GM18909 (cell line): ENCODE measurements around the gene FIP1L1.
"Not testable (repeated sequence)": the region's sequence is repeated elsewhere in the genome, so short reads cannot be mapped to it uniquely, and the experiment has no call there.

Experiments
- ATAC-seq: cut with Tn5 transposase; IDR thresholded peaks from one replicate; pipeline ENCODE4 v1.9.1; 2021; ENCODE audit warnings: mild to moderate bottlenecking; ENCODE audit not compliant: unreplicated experiment, poor library complexity

The FIP1L1 gene

DNA sequence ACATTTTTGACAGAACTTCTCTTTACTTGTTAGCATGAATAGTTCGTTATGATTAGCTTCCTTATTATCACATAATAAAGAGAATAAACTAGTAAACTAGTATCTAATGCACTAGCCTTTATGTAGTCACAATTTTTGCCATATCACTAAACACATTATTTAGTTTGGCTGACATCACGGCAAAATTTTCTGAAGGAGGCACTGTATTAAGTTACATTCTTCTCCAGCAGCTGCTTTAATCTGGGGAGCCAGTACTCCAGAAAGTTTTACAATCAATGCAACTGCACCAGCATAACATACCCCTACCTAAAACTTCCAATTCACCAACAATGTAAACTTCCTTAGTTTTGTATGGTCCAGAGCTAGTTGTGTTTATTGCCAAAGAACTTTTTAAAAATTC lies 87.8 kb downstream of the FIP1L1 start:
- ATAC-seq = no peak

DNA sequence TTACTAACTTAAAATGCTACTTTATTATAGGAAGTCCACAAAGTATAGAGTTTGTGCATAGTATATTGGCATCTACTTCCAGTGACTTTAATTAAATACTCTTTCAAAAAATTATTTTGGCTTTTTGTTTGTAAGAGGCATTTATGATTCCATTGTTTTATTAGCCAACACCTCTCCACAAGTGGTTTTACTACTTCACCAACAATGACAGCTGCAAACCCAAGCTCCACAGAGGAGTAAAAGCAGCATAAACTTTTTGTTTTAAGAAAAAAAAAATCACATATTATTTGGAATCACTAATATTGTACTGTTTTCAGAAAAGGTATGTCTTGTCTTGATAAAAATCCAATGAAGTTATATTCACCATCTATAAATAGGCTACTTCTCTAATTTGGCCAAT lies 88.5 kb downstream of the FIP1L1 start:
- ATAC-seq = no peak

DNA sequence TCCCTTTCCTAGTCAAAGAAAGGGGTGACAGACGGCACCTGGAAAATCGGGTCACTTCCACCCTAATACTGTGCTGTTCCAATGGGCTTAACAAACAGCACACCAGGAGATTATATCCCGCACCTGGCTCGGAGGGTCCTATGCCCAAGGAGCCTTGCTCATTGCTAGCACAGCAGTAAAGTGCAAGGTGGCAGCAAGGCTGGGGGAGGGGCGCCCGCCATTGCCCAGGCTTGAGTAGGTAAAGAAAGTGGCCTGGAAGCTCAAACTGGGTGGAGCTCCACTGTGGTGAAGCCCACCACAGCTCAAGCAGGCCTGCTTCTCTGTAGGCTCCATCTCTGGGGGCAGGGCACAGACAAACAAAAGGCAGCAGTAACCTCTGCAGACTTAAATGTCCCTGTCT lies 89.1 kb downstream of the FIP1L1 start:
- ATAC-seq = not testable (repeated sequence)

DNA sequence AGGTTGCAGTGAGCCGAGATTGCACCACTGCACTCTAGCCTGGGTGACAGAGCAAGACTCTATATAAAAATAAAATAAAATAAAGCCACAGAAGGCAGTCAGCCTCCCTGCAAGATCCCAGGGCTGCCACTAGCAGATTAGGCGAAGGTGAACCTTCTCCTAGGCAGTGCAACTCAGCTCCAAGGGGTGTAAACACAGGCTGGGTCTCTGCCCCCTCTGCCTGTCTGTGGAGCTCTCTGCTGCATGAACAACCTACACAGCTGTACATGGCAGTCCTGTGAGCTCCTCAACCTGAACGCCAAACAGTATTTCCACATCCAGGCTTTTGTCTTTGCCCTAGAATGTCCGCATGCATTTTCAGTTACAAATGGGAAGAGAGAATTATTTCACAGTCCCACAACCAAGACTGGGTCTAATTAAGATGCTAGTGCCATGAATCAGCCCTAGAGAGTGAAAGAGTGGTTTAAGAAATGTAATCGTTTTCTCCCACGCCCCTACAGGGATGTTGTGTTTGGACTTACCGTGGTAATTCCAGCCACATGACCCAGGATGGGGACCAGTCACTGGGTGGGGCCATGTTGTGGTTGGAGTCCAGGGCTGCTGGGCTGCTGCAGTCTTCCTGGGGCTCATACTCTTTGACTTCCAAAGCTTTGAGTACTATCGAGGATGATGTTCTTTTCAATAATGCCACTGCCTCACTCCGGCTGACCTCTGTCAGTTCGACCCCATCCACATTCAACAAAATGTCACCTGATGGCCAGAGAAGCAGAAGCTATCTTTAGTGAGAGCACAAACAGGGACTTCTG lies 99.0 kb downstream of the FIP1L1 start:
- no peak for ATAC-seq

DNA sequence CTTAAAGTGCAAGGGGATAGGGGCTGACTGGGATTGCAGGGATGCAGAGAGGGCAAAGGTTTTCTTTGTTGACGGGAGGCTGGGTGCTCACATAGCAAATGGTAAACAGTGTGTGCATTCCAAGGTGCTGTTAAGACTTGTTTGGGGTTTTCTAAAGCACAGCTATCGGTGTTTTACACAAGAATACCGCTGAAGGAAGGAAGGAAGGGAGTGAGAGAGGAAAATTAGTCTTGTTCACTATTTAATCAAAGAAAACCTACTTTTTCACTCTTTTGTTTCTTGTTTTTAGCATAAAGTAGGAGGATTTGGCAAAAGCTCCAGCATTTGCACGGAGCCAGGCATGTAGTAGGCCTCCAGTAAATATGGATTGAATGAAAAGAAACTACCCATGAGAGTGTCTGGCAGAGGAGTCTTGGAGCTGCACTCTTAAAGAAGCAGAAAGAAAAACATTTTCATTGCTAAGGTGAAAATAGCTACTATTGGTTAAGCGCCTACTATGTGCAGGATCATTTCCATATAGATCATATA lies 99.7 kb downstream of the FIP1L1 start:
- ATAC-seq = no peak

DNA sequence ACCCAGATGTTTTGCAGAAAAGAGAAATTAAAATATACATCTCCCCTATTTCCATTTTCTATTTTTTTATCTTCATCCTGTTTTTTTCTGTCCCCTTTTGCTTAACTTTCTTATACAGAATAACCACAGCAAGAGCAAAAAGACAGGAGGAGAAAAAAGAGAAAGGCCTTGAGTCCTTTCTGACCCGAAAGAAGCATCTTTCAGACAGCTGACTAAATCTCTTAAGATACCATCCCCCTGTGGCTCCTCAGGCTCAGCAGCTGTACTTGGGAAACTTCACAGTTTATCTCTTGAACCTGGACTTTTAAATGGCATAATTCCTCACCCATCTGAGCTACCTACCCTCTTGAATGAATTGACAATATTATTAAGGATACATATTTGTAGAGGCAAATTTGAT lies 100.2 kb downstream of the FIP1L1 start:
- ATAC-seq = no peak

DNA sequence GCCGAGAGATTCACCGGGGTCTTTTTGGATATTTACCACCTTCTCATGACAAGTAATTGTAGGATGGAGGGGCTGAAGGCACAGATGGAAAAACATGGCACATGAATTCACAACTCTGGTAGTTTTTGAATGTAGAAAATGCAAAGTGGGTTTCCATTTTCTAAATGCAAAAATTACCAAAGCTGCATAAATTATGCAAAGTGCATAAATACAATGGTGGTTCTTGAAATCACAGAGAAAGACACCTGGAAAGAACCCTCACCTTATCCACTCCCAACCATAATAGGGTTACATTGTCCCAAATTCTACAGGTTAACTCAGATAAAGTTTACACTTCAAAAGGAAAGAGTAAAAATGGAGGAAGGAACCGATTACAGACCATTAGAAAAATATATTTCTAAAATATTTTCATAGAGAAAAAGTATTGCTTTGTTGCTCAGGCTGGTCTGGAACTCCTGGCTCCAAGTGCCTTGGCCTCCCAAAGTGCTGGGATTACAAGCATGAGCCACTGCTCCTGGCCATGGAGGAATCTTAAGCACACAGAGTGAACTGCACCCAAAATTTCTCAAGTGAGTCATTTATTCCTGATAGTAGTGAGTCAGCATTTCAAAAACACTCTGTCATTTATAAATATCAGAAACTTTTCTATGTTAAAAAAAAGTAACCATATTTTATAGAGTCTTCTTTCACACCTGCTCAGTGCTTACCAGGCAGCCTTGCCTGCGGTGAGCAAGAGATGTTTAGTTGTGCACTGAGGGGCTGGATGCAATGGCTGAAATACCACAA lies 101.4 kb downstream of the FIP1L1 start:
- no peak for ATAC-seq

DNA sequence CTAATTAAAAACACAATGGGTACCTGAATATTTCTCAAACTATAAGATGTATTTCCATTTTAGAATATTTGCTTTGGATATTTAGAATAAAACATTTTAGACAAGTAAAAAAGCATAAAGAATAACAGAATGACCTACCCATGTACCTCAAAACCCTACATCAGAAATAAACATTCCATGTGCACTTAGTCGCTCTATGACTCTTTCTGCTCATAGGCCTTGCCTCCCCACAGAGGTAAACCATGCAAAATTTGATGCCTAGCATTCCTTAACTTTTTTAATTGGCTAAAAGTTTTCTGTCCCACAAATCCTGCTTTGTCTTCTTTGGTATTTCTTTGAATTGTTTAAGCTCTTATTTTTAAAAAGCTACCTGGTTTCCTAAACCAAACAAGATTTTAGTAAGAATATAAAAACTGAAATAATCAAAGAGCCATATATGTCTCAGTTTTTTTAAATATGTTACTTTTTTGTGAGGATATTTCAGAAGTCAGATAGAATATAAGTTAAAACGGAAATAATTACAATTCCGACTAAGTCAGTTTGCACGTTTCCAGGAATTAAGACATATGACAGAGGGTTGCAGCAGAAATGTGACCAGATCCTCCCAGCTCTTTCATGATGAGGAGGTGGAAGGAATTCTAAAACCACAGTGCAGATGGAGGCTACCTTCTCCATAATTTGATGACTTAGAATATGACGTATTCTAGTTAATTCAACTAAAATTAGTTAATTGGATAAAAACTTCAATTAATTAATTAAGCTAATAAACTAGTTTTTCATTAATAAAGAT lies 102.5 kb downstream of the FIP1L1 start:
- no peak for ATAC-seq

DNA sequence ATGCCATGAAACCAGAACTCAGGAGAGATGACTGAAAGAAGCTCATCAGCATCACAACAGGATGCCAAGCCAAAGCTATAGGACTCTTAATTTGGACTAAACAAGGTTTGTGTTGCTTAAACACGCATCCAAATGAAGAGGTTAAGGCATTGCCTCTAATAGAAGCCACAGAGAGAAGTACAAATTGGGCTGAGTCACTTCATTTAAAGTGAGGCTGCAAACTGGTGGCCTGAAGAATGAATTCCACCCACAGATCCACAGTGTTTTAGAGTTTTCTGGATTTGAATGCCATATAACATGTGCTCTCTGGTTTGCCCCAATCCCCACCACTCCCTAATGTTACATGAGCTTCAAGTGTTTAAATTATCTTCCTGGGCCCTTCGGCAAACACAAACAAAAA lies 103.5 kb downstream of the FIP1L1 start:
- no peak for ATAC-seq

DNA sequence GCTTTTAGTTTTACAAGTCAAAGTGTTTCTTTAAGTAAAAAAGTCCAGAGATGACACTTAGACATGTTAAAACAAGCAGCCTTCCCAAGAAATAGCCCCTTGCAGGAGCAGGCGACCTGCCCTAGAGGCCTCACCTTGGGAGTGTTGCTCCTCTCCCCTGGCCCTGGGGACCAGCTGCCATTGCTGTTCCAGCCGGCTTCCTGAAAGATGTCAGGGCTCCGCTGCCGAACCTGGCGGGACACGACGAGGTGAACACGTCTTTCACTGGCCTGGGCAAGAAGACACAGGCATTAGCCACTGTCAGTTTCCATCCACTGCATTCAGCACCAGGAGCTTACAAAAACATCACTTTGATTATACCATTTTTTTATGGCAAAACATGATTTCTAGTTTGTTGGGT lies 104.1 kb downstream of the FIP1L1 start:
- no peak for ATAC-seq

DNA sequence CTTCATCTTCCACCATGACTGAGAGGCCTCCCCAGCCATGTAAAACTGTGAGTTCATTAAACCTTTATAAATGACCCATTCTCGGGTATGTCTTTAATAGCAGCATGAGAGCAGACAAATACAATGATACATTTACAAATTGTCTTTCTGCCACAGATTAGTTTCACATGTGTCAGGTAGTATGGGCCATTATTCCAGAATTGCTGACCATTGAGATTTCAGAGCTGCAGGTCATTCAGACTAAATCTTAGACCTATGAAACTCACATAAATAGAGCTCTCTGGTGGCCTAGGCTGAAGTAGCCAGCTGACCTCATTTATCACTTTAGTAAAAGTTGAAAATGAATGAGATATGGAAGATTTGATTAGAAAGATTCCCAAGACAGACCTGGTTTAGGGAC lies 105.8 kb downstream of the FIP1L1 start:
- ATAC-seq = no peak

DNA sequence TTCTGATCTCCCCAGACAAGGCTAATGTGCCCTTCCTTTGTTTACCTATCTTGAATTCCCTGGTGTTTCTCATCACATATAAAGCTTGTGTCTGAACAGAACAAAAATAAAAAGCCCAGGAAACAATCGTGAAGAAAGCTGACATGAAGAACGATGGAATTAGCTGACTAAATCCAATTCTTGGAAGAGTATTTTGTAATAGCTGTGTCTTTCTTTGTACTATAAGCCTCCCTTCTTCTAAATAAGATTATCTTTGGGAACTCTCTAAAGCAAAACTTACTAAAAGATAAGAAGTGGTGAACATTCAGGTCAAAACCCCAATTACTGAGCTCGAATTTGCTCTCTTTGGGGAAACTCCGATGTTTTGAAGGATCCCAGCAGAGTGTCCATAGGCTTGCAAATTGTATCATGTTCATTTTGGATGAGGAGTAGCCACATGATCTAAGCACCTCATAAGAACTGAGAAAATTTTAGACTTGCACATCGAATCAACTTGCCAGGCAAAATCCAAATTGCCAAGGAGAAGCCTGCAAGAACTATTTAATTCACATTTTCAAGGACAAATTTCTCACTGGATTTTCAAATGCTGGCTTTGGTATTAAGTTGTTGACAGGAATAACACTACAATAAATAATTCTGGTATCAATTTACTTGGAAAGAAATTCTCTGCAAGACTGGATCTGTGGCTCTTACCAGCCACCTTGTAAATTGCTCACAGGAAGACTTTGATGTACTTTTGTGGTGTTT lies 107.6 kb downstream of the FIP1L1 start:
- no peak for ATAC-seq

DNA sequence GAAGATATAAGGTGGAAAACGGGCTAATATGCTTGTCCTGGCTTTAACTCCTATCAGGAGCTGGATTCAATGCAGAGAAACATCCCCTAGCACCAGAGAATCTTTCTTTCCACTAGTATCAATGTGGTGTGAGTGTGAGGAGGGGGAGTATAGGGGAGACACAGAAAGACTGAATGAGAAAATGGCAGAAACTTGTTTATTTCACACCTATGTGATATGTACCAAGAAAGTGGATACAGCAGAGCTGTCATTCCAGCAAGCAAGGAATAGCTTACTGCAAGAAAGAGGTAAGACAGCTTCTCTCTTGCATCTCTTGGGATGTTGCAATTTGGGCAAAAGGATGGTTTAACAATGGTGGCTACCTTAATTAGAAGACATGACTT lies 108.2 kb downstream of the FIP1L1 start:
- ATAC-seq = no peak

DNA sequence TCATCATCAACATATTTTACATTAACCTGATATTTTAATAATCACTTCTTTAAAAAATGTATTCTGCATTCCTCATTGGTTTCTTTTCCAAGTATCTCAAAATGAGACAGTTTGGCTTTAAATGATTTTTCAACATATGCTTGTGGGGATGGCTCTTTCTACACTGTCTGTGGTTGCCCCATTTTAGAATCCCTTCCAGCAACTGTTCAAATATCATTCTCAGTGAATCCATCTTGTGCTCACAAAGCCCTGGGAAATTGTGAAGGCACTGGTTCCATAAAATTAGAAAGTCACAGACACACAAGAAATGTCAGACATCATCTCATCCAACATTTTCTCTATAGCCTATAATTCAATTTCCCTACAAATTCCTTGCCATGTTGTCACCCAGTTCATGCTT lies 110.3 kb downstream of the FIP1L1 start:
- no peak for ATAC-seq

DNA sequence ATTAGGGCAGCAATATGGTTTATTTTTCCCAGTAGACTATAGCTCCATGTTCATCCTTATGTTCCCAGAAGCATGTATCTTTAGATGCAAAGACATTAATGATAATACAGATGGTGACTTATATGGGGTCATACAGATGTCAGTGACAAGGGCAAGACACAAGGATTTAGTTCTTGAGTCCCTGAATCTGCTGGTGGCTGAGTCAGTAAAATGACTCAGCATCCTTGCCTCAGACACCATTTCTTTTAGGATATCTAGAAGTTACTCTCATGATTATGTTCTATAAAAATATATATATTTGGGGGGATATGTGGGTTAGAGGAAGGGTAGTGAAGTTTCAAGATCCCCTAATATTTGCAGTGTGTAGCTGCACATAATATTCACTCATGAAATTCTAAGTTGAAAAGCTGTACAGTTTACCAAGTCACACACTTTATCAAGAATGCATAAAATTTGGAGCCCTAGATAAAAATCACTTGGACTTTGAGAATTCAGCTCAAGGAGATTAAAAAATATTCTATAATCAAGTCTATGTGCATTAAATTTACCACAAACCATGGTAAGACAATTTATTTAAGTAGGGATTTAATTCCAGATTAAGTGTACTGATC lies 111.9 kb downstream of the FIP1L1 start:
- no peak for ATAC-seq

DNA sequence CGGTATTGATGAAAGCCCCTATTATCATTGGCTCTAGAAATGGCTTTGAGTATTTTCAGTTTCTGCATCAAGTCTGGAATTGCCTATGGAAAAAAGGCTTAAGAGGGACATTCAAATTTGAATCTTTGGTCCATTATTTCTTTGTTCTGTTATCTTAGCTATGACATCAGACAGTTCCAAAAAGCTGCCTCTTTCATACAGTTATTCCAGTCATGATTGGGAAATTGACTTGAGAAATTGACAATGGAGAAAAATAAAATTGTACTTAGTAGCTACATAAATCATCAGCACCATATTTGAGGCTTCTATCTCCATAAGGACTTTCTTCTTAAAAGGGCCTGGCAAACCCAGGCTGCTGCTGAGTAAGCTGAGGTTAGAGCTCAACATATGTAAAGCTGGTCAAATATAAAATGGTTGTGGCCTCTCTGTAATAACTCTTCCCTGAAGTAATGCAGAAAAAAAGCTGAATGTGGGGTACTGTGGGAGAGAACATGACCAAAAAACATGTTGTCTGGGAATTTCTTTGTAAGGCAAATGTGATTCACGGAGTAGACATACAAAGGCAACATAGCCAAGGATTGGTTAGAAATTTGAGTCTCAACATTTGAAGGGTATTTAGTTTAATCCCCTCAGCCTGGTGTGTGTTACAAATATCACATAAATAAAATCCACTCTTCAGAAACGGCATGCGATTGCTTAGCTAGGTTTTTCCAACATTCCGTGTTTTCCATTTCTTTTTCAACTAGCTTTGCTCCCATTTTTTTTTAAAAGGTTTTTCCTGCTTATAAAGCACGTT lies 112.9 kb downstream of the FIP1L1 start:
- ATAC-seq = no peak

DNA sequence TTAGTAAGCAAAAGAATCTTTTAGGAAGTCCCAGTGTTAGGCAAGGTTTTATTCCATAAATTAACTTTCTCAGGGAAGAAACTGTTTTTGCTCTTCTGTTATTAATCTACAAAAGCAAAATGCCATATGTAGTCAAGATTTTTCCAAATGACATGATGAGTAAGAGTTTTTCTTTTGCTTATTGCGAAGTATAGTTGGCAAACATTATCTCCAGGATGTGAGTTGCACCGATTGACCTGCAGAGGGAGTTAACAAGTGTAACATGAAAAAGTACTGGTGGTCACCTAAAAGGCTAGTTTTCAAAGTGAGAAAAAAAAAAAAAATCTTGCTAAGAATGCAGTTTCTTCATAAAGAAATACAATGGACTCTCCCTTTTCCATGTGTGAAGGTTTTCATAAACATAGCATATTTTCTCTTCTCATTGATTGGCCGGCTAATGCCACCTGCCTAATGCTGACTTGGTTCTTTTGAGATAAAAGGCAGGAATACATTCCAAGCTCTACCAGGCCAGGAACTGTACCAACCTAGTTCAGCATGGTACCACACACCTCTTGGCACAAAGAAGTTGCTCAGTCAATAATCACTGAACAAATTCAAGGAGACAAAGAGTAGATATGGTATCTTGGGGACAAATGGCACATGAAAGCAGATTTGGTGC lies 113.7 kb downstream of the FIP1L1 start:
- peak; percentile 64 for ATAC-seq

DNA sequence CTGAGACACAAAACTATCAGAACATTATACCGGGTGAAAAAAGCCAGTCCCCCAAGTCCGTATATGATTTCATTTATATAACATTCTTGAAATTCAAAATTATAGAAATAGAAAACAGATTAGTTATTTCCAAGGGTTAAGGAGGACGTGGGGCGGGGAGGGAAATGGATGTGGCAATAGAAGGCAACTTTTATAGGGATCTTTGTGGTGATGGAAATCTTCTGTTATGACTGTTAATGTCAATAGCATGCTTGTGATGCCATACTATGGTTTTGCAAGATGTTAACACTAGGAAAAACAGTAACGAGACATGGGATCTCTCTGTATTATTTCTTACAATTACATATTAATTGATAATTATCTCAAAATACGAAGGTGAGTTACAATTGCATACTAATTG lies 117.4 kb downstream of the FIP1L1 start:
- no peak for ATAC-seq
